Stimulated activated CD4-positive, alpha-beta T cell treated with anti-CD3 and anti-CD28 coated beads, TNF-alpha, amount 100 ng/mL, for 48 hours (primary cell): ENCODE results near the gene C12orf56.
A peak's percentile ranks its signal among the peaks of the same experiment; 100 is the strongest.

Experiments
- DNase-seq, 3 donors: peaks; one replicate each; pipeline ENCODE4 v3.0.0-alpha.2; 2020; ENCODE audit warnings: low read depth in 3 of 3

C12orf56 gene

GRCh38 chr12:64390275-64390851, at the start of gene C12orf56:
Gene C12orf56, minus strand, starts transcription at chr12:64390758. Its CDS starts 193 bp downstream, at chr12:64390565.
- DNase-seq: peak in 1 of 3 donors; percentile 6

GRCh38 chr12:64440100-64440499, 49.5 kb upstream of the C12orf56 start:
- DNase-seq: no peak

GRCh38 chr12:64433915-64434314, 43.4 kb upstream of the C12orf56 start:
- no peak for DNase-seq

GRCh38 chr12:64431791-64432190, 41.2 kb upstream of the C12orf56 start:
- DNase-seq: no peak

GRCh38 chr12:64430886-64431285, 40.3 kb upstream of the C12orf56 start:
- no peak for DNase-seq

- no peak for DNase-seq
Measured at GRCh38 chr12:64428956-64429355, 38.4 kb upstream of the C12orf56 start.

- no peak for DNase-seq
Measured at GRCh38 chr12:64427988-64428387, 37.4 kb upstream of the C12orf56 start.

- DNase-seq: no peak
Measured at GRCh38 chr12:64419696-64420095, 29.1 kb upstream of the C12orf56 start.

- DNase-seq: no peak
Measured at GRCh38 chr12:64418209-64418608, 27.7 kb upstream of the C12orf56 start.

- no peak for DNase-seq
Measured at GRCh38 chr12:64413884-64414283, 23.3 kb upstream of the C12orf56 start.

GRCh38 chr12:64412459-64412858, 21.9 kb upstream of the C12orf56 start:
- no peak for DNase-seq

- DNase-seq: no peak
Measured at GRCh38 chr12:64411427-64411826, 20.9 kb upstream of the C12orf56 start.

- no peak for DNase-seq
Measured at GRCh38 chr12:64407342-64408223, 17.0 kb upstream of the C12orf56 start.

- peak; percentile 36 to 65 (median 59) for DNase-seq
Measured at GRCh38 chr12:64404470-64405256, 14.1 kb upstream of the C12orf56 start.

- DNase-seq: peak; percentile 77 to 90 (median 88)
Measured at GRCh38 chr12:64403707-64404469, 13.3 kb upstream of the C12orf56 start, which contains the start of gene XPOT. Gene XPOT, plus strand, starts transcription at chr12:64404392. Its CDS starts 5,644 bp downstream, at chr12:64410036.

GRCh38 chr12:64402181-64402580, 11.6 kb upstream of the C12orf56 start:
- DNase-seq: no peak

- no peak for DNase-seq
Measured at GRCh38 chr12:64400041-64400440, 9.5 kb upstream of the C12orf56 start.

GRCh38 chr12:64395739-64396138, 5.2 kb upstream of the C12orf56 start:
- DNase-seq: no peak

- no peak for DNase-seq
Measured at GRCh38 chr12:64392221-64392620, 1.7 kb upstream of the C12orf56 start.

GRCh38 chr12:64389154-64389553, 1.4 kb downstream of the C12orf56 start:
- DNase-seq: no peak

GRCh38 chr12:64387197-64387816, 3.3 kb downstream of the C12orf56 start:
- no peak for DNase-seq
